Measurements from ENCODE around the gene KIAA0825.

The KIAA0825 gene

GRCh38 chr5:94508461-94509148 lies 109.8 kb downstream of the KIAA0825 start:
- no peak for DNase-seq (ENCODE audit: low spot score)

GRCh38 chr5:94505327-94506068 lies 112.9 kb downstream of the KIAA0825 start:
- DNase-seq (ENCODE audit: low spot score) = no peak

- no peak for DNase-seq (ENCODE audit: low spot score)
Observed at GRCh38 chr5:94503677-94504076, 114.7 kb downstream of the KIAA0825 start.

DNA sequence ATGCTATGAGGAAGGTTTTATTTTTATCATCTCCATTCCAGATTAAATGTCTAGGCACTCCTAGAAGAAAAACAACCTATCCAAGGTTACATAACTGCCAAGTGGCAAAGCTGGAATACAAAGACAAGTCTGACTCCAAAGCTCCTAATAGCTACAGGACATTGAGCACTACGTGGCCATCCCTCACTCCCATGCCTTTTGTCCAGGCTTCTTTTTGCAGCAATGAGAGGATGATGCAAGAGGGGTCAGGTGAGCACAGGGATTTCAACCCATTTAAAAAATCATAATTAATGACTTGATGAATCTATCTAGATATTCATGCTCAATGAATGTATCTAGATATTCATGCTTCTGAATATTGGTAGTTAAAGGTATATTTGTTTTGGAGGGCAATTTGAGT lies 117.0 kb downstream of the KIAA0825 start:
- no peak for DNase-seq (ENCODE audit: low spot score)

DNA sequence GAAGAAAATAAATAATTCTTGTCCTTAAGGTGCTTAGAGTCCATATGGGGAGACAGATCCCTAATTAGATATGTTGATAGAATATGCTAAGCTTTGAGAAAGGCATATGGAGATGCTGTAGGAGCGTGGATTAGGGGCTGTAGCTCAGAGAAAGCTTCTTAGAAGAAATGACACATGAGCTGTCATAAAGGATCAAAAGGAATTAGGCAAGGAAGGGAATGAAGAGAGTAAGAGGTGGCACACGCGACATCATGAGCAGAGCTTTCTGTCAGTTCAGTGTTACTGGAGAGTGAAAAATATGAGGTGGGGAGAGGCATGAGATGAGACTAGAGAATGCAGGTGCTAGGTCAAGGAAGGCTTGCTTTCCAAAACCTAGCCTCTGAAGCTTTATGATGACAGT lies 118.6 kb downstream of the KIAA0825 start:
- no peak for DNase-seq (ENCODE audit: low spot score)

- DNase-seq (ENCODE audit: low spot score) = no peak
Observed at GRCh38 chr5:94498199-94498598, 120.2 kb downstream of the KIAA0825 start.

DNA sequence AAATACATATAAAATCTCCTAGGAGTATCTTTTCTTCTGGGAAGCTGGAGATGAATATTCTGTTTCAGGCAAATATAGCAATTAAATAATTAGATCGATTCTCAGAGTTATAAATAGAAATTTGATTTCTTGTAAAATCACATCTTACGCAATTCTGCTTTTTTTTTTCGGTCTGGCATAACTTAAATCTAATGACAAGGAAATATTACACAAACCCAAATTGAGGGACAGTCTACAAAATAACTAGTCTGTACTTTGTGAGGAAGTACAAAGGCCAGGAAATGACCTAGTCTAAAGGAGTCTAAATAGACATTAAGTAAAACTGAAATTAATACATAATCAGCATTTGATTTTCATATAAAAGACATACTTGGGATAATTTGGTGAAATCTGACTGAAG lies 133.3 kb downstream of the KIAA0825 start:
- DNase-seq (ENCODE audit: low spot score) = no peak

DNA sequence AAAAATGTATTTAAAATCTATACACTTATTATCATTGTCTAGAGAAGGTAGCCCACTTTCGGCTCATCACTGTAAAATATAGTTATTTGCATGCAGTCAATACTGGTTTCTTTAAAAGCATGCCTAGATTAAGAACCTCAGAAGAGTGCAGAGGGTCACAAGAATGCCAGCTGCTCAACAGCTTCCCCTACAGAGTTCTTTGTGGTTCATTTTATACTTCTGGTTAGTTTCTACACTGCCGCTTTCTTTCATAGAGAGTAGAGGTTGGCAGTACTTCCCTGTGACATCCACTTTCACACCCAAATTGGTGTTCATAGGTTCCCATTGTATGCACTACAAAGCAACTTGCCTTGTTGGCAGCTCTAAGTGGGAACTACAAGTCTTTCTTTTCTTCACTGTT lies 137.3 kb downstream of the KIAA0825 start:
- DNase-seq (ENCODE audit: low spot score) = no peak

- DNase-seq (ENCODE audit: low spot score) = no peak
Observed at GRCh38 chr5:94480486-94480885, 137.9 kb downstream of the KIAA0825 start.

DNA sequence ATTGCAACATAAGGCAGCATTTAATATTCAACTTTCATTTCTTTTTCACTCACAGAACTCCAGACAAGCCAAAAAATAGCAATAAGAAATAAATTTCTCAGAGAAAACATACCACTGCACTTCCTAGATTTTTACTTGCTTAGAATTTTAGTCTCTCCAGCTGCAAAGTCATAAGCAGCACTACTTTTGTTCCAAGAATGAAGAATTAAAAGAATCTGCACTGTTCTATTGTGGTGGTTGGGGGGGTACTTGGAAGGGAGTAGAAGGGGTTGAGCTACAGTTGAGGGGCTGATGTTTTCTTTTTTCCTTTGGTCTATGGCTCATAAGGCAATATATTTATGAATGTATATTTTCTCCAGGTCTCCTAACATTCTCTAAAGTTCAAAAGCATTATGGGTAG lies 144.5 kb downstream of the KIAA0825 start:
- DNase-seq (ENCODE audit: low spot score) = no peak

DNA sequence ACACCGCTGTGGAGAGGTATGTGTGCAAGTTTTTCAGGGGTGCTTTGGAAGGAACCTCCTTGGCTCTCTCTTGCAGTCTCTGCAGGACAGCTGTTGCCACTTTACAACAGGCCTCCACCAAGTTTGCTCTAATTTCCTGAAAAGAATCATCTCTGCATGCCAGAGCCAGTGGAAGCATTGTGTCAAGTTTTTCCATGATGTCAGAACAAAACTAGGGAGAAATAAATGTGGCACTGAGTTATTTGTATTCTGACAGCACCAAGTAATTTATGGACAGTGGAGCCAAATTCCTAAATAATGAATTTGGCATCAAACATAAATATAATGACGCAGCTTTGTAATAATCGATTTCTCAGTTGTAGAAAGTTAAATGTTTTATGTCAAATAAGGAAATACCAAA lies 146.9 kb downstream of the KIAA0825 start:
- DNase-seq (ENCODE audit: low spot score) = no peak

DNA sequence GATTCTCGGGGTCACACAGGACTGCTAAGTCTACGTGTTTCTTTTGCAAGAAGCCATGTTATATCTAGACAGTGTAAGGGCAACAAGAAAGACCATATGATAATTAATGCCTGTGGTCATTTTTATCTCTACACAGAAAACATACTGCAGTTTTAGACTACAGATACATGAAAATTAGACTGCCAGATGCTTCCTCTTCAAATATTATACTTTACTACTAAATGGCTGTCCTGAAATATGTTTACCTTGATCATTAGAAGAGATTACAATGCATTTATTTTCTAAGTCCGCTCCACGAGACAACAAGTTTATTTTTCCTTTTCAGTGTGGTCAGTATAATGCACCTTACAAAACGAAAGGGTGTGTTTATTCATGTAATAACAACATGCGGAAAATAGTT lies 147.6 kb downstream of the KIAA0825 start:
- DNase-seq (ENCODE audit: low spot score) = no peak

DNA sequence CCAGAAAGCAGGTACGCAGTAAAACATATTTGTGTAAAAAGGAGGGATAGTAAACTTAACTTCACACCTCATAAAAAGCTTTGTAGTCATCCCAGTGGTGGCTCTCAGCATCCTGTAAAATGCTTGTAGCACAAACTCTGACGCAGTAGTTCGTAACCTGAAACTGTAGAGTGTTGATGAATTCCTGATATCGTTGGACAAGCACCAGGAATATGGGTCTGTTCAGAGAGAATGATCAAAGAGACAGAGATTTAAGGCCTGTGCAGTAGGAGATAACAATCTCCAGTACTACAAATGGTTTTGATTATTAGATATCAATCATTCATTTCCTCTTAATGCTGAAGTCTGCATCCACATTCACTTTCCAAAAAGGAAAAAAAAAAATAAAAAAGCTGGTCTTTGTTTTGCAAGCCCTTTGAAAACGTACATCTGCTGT lies 148.5 kb downstream of the KIAA0825 start:
- no peak for DNase-seq (ENCODE audit: low spot score)

DNA sequence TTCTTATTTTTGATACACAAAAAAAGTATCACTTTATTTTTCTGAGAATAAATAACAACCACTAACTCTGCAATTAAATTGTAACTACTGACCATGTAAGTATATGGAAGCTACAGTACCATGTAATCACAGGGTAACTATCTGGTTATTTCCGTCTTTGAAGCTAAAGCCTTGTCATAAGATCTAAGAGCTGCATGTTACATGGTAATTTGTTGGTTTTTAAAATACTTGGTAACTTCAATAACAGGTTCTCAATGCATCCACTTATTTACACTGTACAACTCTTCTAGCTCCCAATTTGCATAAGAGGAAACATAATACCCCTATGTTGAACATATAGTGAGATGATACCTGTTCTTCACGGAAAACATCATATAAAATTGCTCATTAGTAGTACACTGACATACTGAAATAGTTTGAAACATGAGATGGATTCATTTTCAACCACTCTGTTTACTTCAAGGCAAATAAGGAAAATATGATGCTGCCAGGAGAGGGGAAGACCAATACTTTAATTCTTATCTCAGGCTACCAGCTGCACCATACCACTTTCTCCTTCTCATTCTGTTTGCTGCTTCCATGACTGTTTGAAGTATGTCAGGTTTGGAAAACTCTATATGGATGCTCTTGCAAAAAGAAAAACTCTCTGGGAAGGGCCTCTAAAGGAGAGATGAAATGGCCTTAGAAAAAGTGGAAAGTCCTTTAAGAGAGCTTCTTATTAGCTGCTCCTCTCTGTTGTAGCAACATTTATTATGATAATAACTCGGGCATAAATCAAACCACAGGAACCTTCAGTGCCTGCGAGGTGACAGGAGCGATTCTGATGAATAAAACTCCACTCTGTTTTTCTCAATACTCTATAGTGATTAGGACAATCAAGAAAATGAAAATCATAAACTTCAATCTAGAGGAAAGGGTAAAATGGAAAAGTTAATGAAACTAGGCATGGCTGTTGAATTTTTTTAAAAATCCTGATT lies 150.2 kb downstream of the KIAA0825 start:
- DNase-seq (ENCODE audit: low spot score) = no peak

GRCh38 chr5:94467346-94467953 lies 151.0 kb downstream of the KIAA0825 start:
- DNase-seq (ENCODE audit: low spot score) = no peak

GRCh38 chr5:94463739-94464138 lies 154.7 kb downstream of the KIAA0825 start:
- no peak for DNase-seq (ENCODE audit: low spot score)

DNA sequence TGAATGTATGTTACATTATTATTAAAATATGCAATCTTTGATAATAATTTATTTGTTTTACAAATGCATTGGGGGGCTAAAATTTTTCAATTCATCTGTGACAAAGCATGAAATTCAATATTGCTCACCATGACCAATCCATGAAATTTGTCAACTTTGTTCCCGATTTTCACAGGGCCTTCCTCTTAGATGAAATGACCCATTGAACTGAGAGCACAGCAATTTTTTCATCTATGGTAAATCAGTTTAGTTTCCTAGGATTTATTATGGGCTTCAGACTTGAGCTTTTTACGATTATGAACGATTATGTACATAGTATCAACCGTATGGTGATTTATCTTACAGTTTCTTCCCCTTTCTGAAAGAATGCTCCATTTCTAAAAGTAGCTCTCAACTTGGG lies 157.3 kb downstream of the KIAA0825 start:
- no peak for DNase-seq (ENCODE audit: low spot score)

DNA sequence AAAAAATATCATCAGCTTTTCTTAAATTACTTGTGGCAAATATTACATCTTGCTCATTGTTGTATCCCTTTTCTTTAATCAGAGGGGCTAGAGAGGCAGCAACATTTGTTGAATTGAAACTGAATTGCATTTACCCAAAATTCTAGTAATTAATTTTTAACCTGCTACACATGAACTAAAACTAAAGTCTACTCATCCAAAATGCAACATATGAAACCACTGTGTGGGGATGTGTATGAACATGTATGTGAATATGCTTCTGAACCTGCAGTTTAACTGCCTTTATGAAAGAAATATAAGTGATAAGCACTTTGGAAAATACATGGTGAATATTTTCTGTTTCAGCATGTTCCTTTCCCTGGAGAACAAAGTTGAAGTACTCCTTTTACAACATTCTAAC lies 158.5 kb downstream of the KIAA0825 start:
- no peak for DNase-seq (ENCODE audit: low spot score)

DNA sequence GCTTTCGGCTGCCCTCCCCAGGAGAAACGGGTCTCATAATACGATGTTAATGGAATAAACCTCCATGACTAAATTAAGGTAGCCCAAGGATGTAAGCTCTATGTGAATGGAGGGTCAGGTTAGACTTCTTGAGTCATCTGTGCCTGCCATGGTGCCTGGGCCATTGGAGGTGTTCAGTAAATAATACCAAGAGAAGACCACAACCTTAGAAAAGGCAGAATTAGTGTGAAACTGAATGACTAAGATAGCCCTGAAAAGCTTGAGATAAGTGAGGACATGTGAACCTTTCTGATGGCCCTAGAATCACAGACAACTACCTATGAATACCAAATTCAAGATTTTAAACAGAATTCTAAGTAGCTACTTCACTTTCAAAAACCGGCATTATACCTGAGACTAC lies 160.6 kb downstream of the KIAA0825 start:
- no peak for DNase-seq (ENCODE audit: low spot score)

- no peak for DNase-seq (ENCODE audit: low spot score)
Observed at GRCh38 chr5:94445726-94446125, 172.7 kb downstream of the KIAA0825 start.

GRCh38 chr5:94442991-94443390 lies 175.4 kb downstream of the KIAA0825 start:
- DNase-seq (ENCODE audit: low spot score) = no peak

DNA sequence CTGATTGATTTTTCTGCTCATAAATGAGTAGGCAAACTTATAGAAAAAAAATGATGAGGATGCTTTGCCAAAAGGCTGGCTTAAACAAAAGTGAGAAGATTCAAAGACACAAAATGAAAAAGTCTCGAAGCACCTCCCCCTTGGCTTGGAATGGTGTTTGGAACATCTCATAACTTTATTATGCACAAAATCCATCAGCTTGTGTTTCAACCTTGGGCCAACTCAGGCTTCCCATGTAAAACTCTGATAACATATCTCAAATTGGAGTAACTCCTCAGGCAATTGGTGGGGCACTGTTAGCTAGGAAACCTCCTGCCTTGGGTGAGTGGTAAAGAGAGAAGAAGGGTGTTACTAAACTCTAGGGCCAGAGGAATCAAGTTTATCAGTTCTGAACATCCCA lies 176.3 kb downstream of the KIAA0825 start:
- DNase-seq (ENCODE audit: low spot score) = no peak
